Activated naive CD8-positive, alpha-beta T cell treated with anti-CD3 and anti-CD28 coated beads for 36 hours (primary cell): ENCODE data around the gene PRKRA. TPM values are rescaled to one million over a fixed set of nuclear protein-coding genes. Genes with fewer than 3 reads are reported as not detected.
"Not testable (repeated sequence)": the region's sequence is repeated elsewhere in the genome, so short reads cannot be mapped to it uniquely, and the experiment has no call there.

Experiments
- DNase-seq: peaks from one replicate; pipeline ENCODE4 v3.0.0; 2021
- H3K27ac Mint-ChIP-seq: one replicate; pipeline ENCODE4 v1.8.0; 2022; ENCODE audit warnings: mild to moderate bottlenecking, moderate library complexity, mixed read lengths
- H3K27me3 Mint-ChIP-seq: one replicate; pipeline ENCODE4 v1.8.0; 2022; ENCODE audit warnings: mild to moderate bottlenecking, mixed read lengths
- H3K36me3 Mint-ChIP-seq: one replicate; pipeline ENCODE4 v1.8.0; 2021; ENCODE audit warnings: mild to moderate bottlenecking, mixed read lengths
- H3K4me1 Mint-ChIP-seq: one replicate; pipeline ENCODE4 v1.8.0; 2021; ENCODE audit warnings: mixed read lengths
- H3K4me3 Mint-ChIP-seq: one replicate; pipeline ENCODE4 v1.8.0; 2022; ENCODE audit warnings: mild to moderate bottlenecking, moderate library complexity, mixed read lengths
- H3K9me3 Mint-ChIP-seq: one replicate; pipeline ENCODE4 v1.8.0; 2022; ENCODE audit warnings: mixed read lengths
- total RNA-seq, 2 experiments: library from RNA; stranded (reverse); gene quantifications; one replicate each; pipeline ENCODE4 v1.2.3, GENCODE V29; 2021

PRKRA gene
- total RNA-seq, 2 experiments from 2014 or later, result 64.7 to 66.1 TPM

DNA sequence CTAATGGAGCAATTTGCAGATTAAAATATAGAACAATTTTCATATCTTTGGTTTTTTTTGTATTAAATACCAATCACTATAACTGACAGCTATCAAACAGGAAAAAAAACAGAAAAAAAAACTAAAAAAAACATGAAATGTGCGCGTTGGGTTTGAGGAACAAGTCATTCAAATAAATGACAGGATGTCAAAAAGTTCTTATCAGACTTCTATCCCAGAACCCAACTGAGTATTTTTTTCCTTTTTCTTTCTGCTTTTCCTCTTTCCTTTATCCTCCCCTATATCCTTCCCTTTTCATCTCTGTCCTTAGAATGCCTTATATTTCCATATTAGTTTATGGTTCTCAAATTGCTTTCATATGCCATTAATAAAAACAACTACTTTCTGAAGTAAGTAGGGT, 14.3 kb downstream of the PRKRA start:
- Mint-ChIP-seq H3K9me3 (no peaks in the 10 kb centered on the region), H3K4me3 (no peak overlapping the region), H3K27ac (no peak overlapping the region), H3K27me3 (no peaks in the 10 kb centered on the region), H3K4me1 (no peaks in the 10 kb centered on the region), H3K36me3 (peaks cover 22% of the 10 kb centered on the region)
- no peak for DNase-seq

DNA sequence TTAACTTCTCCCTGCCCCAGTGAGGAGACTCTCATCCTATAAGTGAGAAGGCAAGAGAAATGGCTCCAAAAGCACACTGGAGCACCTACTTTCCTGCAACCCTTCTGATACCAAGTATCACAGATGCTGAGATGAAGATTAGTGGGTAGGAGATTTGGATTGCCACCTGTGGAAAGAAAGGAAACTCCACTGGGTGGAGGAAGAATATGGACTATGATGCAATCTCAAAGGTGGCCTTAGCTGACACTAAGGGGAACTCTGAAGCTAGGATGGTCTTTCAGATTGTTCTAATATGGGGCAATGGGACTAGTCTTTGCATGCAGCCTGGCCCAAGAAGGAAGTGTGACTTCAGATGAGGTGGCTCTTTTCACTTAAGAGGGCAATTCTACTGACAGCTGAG, 21.6 kb downstream of the PRKRA start:
- Mint-ChIP-seq H3K4me1 (no peaks in the 10 kb centered on the region), H3K4me3 (no peak overlapping the region), H3K36me3 (peaks cover 48% of the 10 kb centered on the region), H3K9me3 (peaks cover 14% of the 10 kb centered on the region), H3K27ac (no peak overlapping the region), H3K27me3 (no peaks in the 10 kb centered on the region)
- no peak for DNase-seq

DNA sequence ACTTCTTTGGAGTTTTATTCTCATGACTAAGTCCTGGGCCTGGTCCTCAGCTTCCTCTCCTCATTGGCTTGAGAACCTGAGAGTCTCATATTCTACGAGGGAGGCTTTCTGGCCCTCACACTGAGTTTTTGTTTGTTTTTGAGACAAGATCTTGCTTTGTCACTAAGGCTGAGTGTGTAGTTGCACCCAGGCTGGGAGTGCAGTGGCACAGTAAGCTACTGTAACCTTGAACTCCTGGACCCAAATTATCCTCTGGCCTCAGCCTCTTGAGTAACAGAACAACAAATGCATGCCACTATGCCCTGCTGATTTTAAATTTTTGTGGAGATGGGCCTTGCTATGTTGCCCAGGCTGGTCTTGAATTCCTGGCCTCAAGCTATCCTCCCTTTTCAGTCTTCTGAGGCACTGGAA, 22.6 kb downstream of the PRKRA start:
- Mint-ChIP-seq H3K4me1 (no peaks in the 10 kb centered on the region), H3K4me3 (no peak overlapping the region), H3K27ac (no peak overlapping the region), H3K27me3 (no peaks in the 10 kb centered on the region), H3K9me3 (peaks cover 16% of the 10 kb centered on the region), H3K36me3 (peaks cover 53% of the 10 kb centered on the region)
- no peak for DNase-seq

DNA sequence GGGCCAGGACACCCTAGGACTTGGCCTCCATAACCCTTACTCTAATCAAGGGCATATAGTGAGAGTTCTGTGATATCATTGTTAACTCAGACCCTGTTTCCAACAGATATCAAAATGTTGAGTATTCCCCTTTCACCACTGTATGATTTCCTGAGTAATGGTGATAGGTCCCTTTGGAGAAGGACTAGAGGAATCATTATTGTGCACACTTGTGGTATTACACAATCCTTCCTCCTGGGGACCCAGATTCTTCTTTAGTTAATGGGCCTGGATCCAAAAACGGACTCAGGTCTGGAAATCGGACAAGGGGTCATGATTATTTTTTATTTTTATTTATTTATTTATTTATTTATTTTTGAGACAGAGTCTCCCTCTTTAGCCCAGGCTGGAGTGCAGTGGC, 23.5 kb downstream of the PRKRA start:
- no peak for DNase-seq
- H3K9me3 Mint-ChIP-seq, result peaks cover 16% of the 10 kb centered on the region
- H3K36me3 Mint-ChIP-seq, result peaks cover 54% of the 10 kb centered on the region
- no peak overlapping the region for H3K27ac Mint-ChIP-seq
- no peak overlapping the region for H3K4me3 Mint-ChIP-seq
- H3K27me3 Mint-ChIP-seq, result no peaks in the 10 kb centered on the region
- no peaks in the 10 kb centered on the region for H3K4me1 Mint-ChIP-seq

DNA sequence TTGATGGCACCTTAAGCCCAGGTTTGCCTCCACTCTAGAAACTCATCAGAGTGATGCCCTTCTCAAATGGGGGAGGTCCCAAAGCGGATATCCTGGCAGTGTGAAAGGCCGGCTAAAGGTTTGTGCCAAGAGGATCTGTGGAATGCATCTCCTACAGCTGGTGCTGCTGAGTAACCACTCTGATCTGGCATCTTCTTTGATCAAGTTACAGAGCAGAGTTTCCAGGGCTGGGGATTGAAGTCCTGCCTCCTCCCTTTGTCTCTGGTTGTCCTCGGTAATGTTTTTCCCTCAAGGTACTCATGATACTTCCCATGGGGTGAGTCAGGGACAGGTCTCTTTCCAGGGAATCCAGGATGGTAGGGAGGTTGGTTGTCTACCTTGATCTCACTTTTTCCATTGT, 24.6 kb downstream of the PRKRA start:
- H3K36me3 Mint-ChIP-seq, result peaks cover 60% of the 10 kb centered on the region
- H3K27ac Mint-ChIP-seq, result no peak overlapping the region
- no peak overlapping the region for H3K4me3 Mint-ChIP-seq
- H3K9me3 Mint-ChIP-seq, result peaks cover 16% of the 10 kb centered on the region
- no peaks in the 10 kb centered on the region for H3K4me1 Mint-ChIP-seq
- no peak for DNase-seq
- no peaks in the 10 kb centered on the region for H3K27me3 Mint-ChIP-seq

DNA sequence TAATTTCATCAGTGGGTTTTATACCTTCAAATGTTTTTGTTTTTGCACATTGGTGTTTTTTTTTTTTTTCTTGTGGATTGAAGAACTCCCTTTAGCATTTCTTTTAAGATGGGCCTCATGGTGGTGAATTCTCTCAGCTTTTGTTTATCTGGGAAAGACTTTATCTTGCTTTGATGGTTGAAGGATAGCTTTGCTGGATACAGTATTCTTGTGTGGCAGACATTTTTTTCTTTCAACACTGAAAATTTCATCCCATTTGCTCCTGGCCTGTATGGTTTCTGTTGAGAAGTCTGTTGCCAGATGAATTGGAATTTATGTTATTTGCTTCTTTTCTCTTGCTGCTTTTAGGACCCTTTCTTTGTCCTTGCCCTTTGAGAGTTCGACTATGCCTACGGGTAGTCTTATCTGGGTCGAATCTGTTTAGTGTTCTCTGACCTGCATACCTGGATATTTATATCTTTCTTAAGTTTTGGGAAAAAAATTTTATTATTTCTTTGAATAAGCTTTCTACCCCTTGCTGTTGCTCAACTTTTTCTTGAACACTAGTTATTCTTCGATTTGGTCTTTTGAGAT, 25.6 kb downstream of the PRKRA start:
- no peaks in the 10 kb centered on the region for H3K27me3 Mint-ChIP-seq
- H3K4me3 Mint-ChIP-seq, result no peak overlapping the region

DNA sequence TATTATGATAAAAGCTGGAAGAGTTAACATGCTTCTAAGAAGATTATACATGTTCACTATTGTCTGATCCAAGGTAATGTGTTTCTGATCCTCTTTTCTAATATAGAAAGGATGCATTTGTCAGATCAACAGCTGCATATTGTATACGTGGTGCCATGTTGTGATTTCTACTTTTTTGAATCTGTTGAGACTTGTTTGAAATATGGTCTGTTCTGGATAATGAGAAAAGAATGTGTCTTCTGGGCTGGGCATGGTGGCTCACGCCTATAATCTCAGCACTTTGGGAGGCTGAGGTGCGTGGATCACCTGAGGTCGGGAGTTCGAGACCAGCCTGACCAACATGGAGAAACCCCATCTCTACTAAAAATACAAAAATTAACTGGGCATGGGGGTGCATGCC, 27.2 kb downstream of the PRKRA start:
- Mint-ChIP-seq H3K9me3 (peaks cover 16% of the 10 kb centered on the region), H3K36me3 (peaks cover 49% of the 10 kb centered on the region)
- H3K27ac Mint-ChIP-seq, DNase-seq, H3K4me3 Mint-ChIP-seq, H3K27me3 Mint-ChIP-seq, H3K4me1 Mint-ChIP-seq: not testable (repeated sequence)

More for the DNA sequence above, 25.6 kb downstream of the PRKRA start:
- Mint-ChIP-seq H3K27ac (no peak overlapping the region), H3K36me3 (peaks cover 57% of the 10 kb centered on the region), H3K4me1 (no peaks in the 10 kb centered on the region), H3K9me3 (peaks cover 16% of the 10 kb centered on the region)
- DNase-seq, result no peak

DNA sequence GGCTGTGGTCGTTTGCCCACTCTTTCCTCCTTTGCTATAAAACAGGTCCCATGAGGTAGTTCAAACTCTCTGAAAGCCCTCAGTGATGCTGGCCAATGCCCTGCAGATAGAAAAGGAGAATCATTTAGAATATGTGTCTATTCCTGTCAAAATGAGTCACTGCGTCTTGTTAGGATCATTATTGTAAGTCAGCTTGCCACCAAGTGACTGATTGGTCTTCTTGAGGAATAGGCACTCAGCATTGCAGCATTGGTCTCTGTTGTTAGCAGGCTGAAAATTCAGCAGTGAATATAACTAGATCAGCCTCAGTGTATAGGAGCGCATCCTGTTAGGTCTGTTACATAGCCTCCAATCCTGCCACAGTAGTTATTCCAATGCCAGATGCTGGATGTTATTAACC, 28.9 kb downstream of the PRKRA start:
- Mint-ChIP-seq H3K27ac (no peak overlapping the region), H3K36me3 (peaks cover 39% of the 10 kb centered on the region)

DNA sequence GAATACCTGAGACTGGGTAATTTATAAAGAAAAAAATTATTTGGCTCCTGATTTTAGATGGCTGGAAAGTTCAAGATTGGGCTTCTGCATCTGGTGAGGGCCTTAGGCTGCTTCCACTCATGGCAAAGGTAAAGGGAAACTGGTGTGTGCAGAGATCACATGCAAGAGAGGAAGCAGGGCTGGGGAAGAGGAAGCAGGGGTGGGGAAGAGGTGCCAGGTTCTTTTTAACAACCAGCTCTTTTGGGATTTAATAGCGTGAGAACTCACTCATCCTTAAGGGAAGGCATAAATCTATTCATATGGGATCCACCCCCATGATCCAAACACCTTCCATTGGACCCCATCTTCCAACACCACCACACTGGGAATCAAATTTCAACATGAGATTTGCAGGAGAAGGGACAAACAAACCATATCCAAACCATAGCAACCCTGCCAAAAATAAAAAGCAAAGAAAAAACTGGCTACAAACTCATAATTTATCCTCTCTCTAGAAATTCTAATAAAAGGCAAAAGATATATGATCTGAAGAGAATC, 30.4 kb downstream of the PRKRA start:
- Mint-ChIP-seq H3K27me3 (no peaks in the 10 kb centered on the region), H3K27ac (no peak overlapping the region), H3K36me3 (peaks cover 29% of the 10 kb centered on the region), H3K9me3 (peaks cover 8% of the 10 kb centered on the region), H3K4me1 (peaks cover 3% of the 10 kb centered on the region), H3K4me3 (no peak overlapping the region)
- no peak for DNase-seq

More for the DNA sequence above, 28.9 kb downstream of the PRKRA start:
- no peak overlapping the region for H3K4me3 Mint-ChIP-seq
- peaks cover 15% of the 10 kb centered on the region for H3K9me3 Mint-ChIP-seq
- H3K4me1 Mint-ChIP-seq, result no peaks in the 10 kb centered on the region
- H3K27me3 Mint-ChIP-seq, result no peaks in the 10 kb centered on the region
- DNase-seq, result no peak

DNA sequence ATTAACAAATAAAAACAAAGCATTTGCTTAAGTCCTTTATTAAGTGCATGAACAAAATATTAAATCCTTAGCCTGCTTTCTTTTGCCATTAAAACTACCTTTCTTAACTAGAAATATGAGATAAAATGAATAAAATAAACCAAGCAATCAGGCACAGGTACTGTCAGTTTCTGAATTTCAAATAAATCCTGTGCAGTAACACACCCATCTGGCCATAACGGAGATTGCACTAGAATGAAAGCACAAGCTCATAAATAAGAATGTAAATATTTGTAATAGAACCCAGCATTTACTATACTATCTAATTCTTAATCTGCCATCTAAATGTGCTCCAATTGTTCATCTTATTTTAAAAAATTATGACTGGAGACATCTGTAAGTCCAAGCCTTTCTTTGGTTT, 31.9 kb downstream of the PRKRA start:
- no peaks in the 10 kb centered on the region for H3K27me3 Mint-ChIP-seq
- peaks cover 9% of the 10 kb centered on the region for H3K4me1 Mint-ChIP-seq
- no peak for DNase-seq
- peaks cover 19% of the 10 kb centered on the region for H3K36me3 Mint-ChIP-seq
- H3K4me3 Mint-ChIP-seq, result no peak overlapping the region
- H3K27ac Mint-ChIP-seq, result no peak overlapping the region
- no peaks in the 10 kb centered on the region for H3K9me3 Mint-ChIP-seq

DNA sequence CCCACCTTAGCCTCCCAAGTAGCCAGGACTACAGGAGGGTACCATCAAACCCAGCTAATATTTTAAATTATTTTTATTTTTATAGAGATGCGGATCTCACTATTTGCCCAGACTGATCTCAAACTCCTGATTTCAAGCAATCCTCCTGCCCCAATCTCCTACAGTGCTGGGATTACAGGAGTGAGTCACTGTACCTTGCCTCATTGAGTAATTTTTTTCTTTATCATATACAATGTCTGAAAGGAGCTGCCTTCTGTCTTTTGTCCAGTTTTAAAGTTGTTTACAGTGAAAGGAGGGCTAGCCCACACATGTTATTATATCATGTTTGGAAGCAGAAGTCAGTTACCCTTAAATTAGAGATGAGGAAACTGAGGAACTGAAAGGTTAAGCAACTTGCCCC, 32.5 kb downstream of the PRKRA start:
- Mint-ChIP-seq H3K9me3 (no peaks in the 10 kb centered on the region), H3K4me1 (peaks cover 9% of the 10 kb centered on the region), H3K4me3 (no peak overlapping the region), H3K27me3 (no peaks in the 10 kb centered on the region), H3K27ac (no peak overlapping the region), H3K36me3 (peaks cover 14% of the 10 kb centered on the region)
- DNase-seq, result no peak

DNA sequence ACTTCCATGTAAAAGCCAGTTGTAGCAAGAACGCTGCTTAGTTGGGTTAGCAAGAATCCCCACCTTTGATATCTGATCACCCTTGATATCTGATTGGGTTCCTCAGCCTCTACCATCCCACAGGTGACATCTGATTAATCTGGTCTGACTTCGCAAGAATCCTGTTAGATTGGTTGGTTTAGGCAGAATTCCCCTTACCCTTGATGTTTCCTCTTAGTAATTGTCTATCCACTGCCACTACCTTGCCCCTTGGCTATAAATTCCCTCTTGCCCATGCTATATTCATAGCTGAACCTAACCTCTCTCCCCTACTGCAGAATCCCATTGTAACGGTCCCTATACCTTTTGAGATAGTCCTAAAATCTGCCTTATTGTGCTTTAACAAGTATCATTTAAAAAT, 33.1 kb downstream of the PRKRA start:
- H3K4me3 Mint-ChIP-seq, result no peak overlapping the region
- no peak overlapping the region for H3K27ac Mint-ChIP-seq
- no peak for DNase-seq
- peaks cover 9% of the 10 kb centered on the region for H3K4me1 Mint-ChIP-seq
- H3K36me3 Mint-ChIP-seq, result peaks cover 14% of the 10 kb centered on the region
- no peaks in the 10 kb centered on the region for H3K9me3 Mint-ChIP-seq
- H3K27me3 Mint-ChIP-seq, result no peaks in the 10 kb centered on the region

DNA sequence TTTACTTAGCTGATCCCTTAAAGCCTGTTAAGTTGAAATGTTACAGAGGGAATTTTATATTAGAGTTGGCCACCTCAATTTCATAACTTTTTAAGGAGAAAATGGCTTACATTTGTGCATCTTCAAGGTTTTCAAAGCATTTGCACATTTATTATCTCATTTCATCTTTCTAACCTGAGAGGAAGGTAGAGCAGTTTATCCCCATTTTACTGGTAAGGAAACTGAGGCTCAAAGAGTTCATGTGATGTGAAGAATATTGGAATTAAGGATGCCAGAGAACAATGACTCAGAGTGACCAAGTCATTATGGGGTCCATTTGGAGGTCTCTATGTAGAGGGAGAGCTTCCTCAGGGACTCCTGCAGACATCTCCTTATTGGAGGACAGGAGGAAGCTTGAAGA, 35.0 kb downstream of the PRKRA start:
- H3K9me3 Mint-ChIP-seq, result no peaks in the 10 kb centered on the region
- DNase-seq, result no peak
- no peaks in the 10 kb centered on the region for H3K27me3 Mint-ChIP-seq

DNA sequence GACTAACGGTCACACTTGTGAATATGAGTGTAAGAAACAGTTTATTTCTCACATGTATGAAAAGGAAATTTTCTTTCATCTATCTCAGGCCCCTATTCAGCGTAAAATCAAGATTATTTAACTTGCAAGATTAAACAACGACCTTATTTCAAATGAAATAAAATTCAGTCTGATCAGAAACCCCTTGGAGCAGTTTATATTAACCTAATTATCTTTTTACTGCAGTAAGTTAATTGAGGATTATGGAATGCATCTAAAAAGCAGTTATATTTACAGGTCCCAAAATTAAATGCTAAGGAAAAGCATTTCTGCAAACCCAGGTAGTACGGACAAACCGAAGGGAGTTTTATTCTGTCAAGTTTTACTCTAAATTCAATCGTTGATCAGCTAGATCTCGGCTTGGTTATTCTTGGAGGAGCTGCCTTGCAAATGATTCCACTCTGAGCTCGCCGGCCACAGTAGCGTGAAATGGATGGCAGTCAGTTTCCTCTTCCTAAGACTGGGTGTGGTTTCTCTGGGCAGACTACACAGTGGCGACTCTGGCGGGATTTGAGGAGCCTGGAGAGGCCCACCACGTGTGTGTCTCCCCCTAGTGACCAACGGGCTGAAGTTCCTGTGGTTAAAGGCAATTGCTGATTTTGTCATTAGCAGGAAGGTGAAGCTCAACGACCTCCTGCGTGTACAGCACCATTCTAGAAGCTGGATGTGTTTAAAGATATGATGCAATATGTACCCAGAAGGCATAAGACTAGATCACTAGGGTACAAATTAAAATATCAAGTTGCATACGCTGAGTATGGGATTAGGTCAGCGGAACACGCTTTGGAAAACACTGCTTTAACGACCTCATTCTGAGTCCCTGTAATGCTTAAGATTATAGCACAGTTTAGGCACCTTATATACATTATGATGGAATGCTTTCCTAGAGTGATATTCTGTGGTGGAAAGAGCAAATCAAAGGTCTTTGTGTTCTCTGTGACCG, 36.4 kb downstream of the PRKRA start:
- Mint-ChIP-seq H3K4me1 (peaks cover 9% of the 10 kb centered on the region), H3K36me3 (peaks cover 5% of the 10 kb centered on the region), H3K9me3 (no peaks in the 10 kb centered on the region), H3K4me3 (peak overlapping the region; percentile 87), H3K27ac (peak overlapping the region; percentile 97), H3K27me3 (no peaks in the 10 kb centered on the region)
- DNase-seq, result peak; percentile 85

More for the DNA sequence above, 35.0 kb downstream of the PRKRA start:
- H3K36me3 Mint-ChIP-seq, result peaks cover 6% of the 10 kb centered on the region
- H3K27ac Mint-ChIP-seq, result no peak overlapping the region
- H3K4me1 Mint-ChIP-seq, result peaks cover 9% of the 10 kb centered on the region
- no peak overlapping the region for H3K4me3 Mint-ChIP-seq

DNA sequence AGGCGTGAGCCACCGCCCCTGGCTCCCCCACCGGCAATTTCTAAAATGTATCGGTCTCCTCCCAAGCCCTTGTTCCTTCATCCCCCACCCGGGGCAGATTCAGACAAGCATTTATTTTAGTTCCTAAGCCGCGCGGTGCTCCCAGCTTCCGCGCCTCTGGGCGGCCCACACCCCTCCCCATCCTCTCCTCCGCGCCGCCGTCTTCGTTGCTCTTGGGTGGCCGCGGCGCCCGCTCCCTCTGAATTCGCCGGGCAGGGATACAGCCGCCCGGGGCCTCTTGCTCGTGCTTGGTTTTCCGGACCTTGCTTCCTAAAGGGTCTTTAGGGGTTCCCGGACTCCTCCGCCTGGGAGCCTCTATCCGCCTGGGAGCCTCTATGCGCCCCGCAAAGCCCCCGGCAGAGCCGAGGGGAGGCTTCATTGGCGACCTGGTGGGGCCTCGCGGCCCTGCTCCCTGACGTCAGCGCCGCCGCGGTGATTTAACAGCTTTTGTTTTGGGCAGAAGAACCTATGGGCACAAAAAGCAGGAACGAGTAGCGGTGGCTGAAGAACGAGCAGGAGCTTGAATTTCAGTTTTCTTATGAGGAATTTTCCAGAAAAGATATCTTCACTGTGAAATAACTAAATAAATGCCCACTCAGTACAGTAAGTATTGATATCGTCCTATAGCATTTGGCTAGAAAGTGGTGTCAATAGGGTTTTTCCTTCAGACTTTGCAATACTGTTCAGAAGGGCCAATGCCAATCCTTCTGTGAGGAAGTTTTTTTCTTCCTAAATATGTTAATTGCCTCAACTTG, 37.3 kb downstream of the PRKRA start:
- no peaks in the 10 kb centered on the region for H3K27me3 Mint-ChIP-seq
- peak overlapping the region; percentile 97 for H3K27ac Mint-ChIP-seq
- H3K9me3 Mint-ChIP-seq, result no peaks in the 10 kb centered on the region
- peak overlapping the region; percentile 87 for H3K4me3 Mint-ChIP-seq
- peak; percentile 82 for DNase-seq
- H3K4me1 Mint-ChIP-seq, result peaks cover 9% of the 10 kb centered on the region
- H3K36me3 Mint-ChIP-seq, result peaks cover 5% of the 10 kb centered on the region
